ENCODE results near the gene PARD3B. TPM values are rescaled to one million over a fixed set of nuclear protein-coding genes. Genes with fewer than 3 reads are reported as not detected.

PARD3B gene
- polyA plus RNA-seq, 3 donors, result not detected

- Histone ChIP-seq H3K36me3 (replicated peaks in 1 of 2; ENCODE audit: control insufficient read depth in 1 of 2, insufficient read depth in 2 of 2, low read length in 2 of 2) (no peaks in the 10 kb centered on the region), H3K4me1 (ENCODE audit: control insufficient read depth in 1 of 2, insufficient read depth in 2 of 2, low read length in 2 of 2) (no peaks in the 10 kb centered on the region), H3K4me3 (replicated peaks in 1 of 3; ENCODE audit: low read depth in 2 of 3, low read length in 3 of 3) (no peak overlapping the region), H3K9ac (ENCODE audit: insufficient read depth, low read length, poor library complexity, severe bottlenecking) (no peak overlapping the region), H2AFZ (ENCODE audit: insufficient read depth, low read depth, low read length, poor library complexity, severe bottlenecking) (no peak overlapping the region), H3K79me2 (ENCODE audit: insufficient read depth, low read length) (no peaks in the 10 kb centered on the region), H3K9me3 (replicated peaks in 1 of 2; ENCODE audit: control insufficient read depth in 1 of 2, insufficient read depth in 1 of 2, low read length in 2 of 2) (no peaks in the 10 kb centered on the region), H3K27me3 (ENCODE audit: control insufficient read depth in 2 of 2, insufficient read depth in 2 of 2, low read length in 2 of 2) (no peaks in the 10 kb centered on the region), H3K4me2 (replicated peaks; ENCODE audit: extremely low read depth, low read length, poor library complexity, severe bottlenecking) (no peak overlapping the region), H3K27ac (ENCODE audit: low read depth in 1 of 2, low read length in 2 of 2) (no peak overlapping the region), H4K20me1 (ENCODE audit: insufficient read depth, low read length) (no peaks in the 10 kb centered on the region)
- WGBS (ENCODE audit: insufficient coverage), result no CpG with 5 or more reads among the region's 5 CpGs
- TF ChIP-seq, protein P1, sequence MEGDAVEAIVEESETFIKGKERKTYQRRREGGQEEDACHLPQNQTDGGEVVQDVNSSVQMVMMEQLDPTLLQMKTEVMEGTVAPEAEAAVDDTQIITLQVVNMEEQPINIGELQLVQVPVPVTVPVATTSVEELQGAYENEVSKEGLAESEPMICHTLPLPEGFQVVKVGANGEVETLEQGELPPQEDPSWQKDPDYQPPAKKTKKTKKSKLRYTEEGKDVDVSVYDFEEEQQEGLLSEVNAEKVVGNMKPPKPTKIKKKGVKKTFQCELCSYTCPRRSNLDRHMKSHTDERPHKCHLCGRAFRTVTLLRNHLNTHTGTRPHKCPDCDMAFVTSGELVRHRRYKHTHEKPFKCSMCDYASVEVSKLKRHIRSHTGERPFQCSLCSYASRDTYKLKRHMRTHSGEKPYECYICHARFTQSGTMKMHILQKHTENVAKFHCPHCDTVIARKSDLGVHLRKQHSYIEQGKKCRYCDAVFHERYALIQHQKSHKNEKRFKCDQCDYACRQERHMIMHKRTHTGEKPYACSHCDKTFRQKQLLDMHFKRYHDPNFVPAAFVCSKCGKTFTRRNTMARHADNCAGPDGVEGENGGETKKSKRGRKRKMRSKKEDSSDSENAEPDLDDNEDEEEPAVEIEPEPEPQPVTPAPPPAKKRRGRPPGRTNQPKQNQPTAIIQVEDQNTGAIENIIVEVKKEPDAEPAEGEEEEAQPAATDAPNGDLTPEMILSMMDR (IDR thresholded peaks at IDR 0.05), result no peak
- peaks cover 0 to 2% (median 0%) of the 10 kb centered on the region in 7 donors for H3K9me3 Mint-ChIP-seq
- H3K4me3 Mint-ChIP-seq, result no peak overlapping the region
- intact Hi-C loops (cut with micrococcal nuclease), result no loop called here
- H3K36me3 Mint-ChIP-seq, result no peaks in the 10 kb centered on the region
- H3K27me3 Mint-ChIP-seq (ENCODE audit: low read depth in 3 of 3), result no peaks in the 10 kb centered on the region
- no peak for DNase-seq
- H3K4me1 Mint-ChIP-seq, result no peaks in the 10 kb centered on the region
- H3K27ac Mint-ChIP-seq, result no peak overlapping the region
These were observed 520.8 kb downstream of the PARD3B start for GRCh38 chr2:205066081-205066480.

DNA sequence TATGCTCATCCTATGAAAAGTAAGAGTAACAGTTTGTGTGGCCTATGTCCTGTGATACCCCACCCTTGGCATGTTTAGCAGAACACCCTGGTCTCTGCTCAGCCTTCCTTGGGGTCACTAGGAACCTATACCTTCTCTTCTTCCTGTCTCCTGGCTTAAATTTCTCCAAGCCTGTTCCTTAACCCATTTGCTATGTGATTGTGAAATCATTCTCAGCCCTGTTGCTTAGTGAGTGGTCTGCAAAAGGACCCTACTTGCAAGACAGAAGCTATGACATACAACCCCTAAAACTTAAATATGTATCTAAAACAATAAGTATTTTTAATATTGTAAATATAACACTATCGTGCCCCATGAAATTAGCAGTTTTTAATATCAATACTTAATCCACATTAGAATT, 524.7 kb downstream of the PARD3B start:
- Histone ChIP-seq H3K36me3 (replicated peaks in 1 of 2; ENCODE audit: control insufficient read depth in 1 of 2, insufficient read depth in 2 of 2, low read length in 2 of 2) (no peaks in the 10 kb centered on the region), H3K9ac (ENCODE audit: insufficient read depth, low read length, poor library complexity, severe bottlenecking) (no peak overlapping the region), H3K27me3 (ENCODE audit: control insufficient read depth in 2 of 2, insufficient read depth in 2 of 2, low read length in 2 of 2) (no peaks in the 10 kb centered on the region), H3K27ac (ENCODE audit: low read depth in 1 of 2, low read length in 2 of 2) (no peak overlapping the region), H4K20me1 (ENCODE audit: insufficient read depth, low read length) (no peaks in the 10 kb centered on the region), H3K4me3 (replicated peaks in 1 of 3; ENCODE audit: low read depth in 2 of 3, low read length in 3 of 3) (no peak overlapping the region), H2AFZ (ENCODE audit: insufficient read depth, low read depth, low read length, poor library complexity, severe bottlenecking) (no peak overlapping the region), H3K4me1 (ENCODE audit: control insufficient read depth in 1 of 2, insufficient read depth in 2 of 2, low read length in 2 of 2) (no peaks in the 10 kb centered on the region), H3K4me2 (replicated peaks; ENCODE audit: extremely low read depth, low read length, poor library complexity, severe bottlenecking) (no peak overlapping the region), H3K9me3 (replicated peaks in 1 of 2; ENCODE audit: control insufficient read depth in 1 of 2, insufficient read depth in 1 of 2, low read length in 2 of 2) (no peaks in the 10 kb centered on the region), H3K79me2 (ENCODE audit: insufficient read depth, low read length) (no peaks in the 10 kb centered on the region)
- Mint-ChIP-seq H3K27me3 (ENCODE audit: low read depth in 3 of 3) (no peaks in the 10 kb centered on the region), H3K27ac (no peak overlapping the region), H3K9me3 (peaks cover 0 to 4% (median 0%) of the 10 kb centered on the region in 7 donors), H3K4me1 (no peaks in the 10 kb centered on the region), H3K36me3 (no peaks in the 10 kb centered on the region), H3K4me3 (no peak overlapping the region)
- TF ChIP-seq, protein P1 (IDR thresholded peaks at IDR 0.05), result no peak
- intact Hi-C loops (cut with micrococcal nuclease), result no loop called here
- no peak for DNase-seq
- no CpG with 5 or more reads among the region's 1 CpG for WGBS (ENCODE audit: insufficient coverage)

Measured in CD14-positive monocyte (primary cell).